ENCODE results near the gene ZNF552.

- no peak for TF ChIP-seq POLR2A (IDR thresholded peaks at IDR 0.05)
- no peak for TF ChIP-seq CTCF (IDR thresholded peaks at IDR 0.05)
Observed at GRCh38 chr19:57757941-57758340, 56.8 kb downstream of the ZNF552 start.

All from prostate gland (tissue), 2 donors.